ENCODE results near the gene NUP98. TPM values are rescaled to one million over a fixed set of nuclear protein-coding genes. Genes with fewer than 3 reads are reported as not detected.
"Not testable (repeated sequence)": the region's sequence is repeated elsewhere in the genome, so short reads cannot be mapped to it uniquely, and the experiment has no call there.

Gene NUP98
- polyA plus RNA-seq, 1 experiment, result 145 TPM

- ChIA-PET CTCF (interaction anchor here (1.1 kb wide), 1 partner anchor 15 kb away, joined by 3 read pairs; no protein-coding TSS in a partner anchor), POLR2A (no interaction called here)
- no peak overlapping the region for H3K4me3 ChIP-seq (ENCODE audit: low read depth, low read length)
- TF ChIP-seq CTCF (IDR thresholded peaks at IDR 0.05; ENCODE audit: insufficient read depth, low read depth, low read length), result no peak
- H3K36me3 ChIP-seq (ENCODE audit: control insufficient read depth, insufficient read depth, low read length), result no peaks in the 10 kb centered on the region
- DNase-seq (ENCODE audit: low read depth), result no peak
- H3K27me3 ChIP-seq (ENCODE audit: control insufficient read depth, insufficient read depth, low read length), result no peaks in the 10 kb centered on the region
Observed at GRCh38 chr11:3816673-3817072, 19.3 kb upstream of the NUP98 start.

GRCh38 chr11:3815845-3816244, 18.5 kb upstream of the NUP98 start:
- POLR2A ChIA-PET, result no interaction called here
- DNase-seq (ENCODE audit: low read depth), result no peak
- no peaks in the 10 kb centered on the region for H3K27me3 ChIP-seq (ENCODE audit: control insufficient read depth, insufficient read depth, low read length)
- no peaks in the 10 kb centered on the region for H3K36me3 ChIP-seq (ENCODE audit: control insufficient read depth, insufficient read depth, low read length)
- CTCF ChIA-PET, result no interaction called here
- H3K4me3 ChIP-seq (ENCODE audit: low read depth, low read length), result no peak overlapping the region
- TF ChIP-seq CTCF (IDR thresholded peaks at IDR 0.05; ENCODE audit: insufficient read depth, low read depth, low read length), result no peak

- H3K36me3 ChIP-seq (ENCODE audit: control insufficient read depth, insufficient read depth, low read length); DNase-seq (ENCODE audit: low read depth); H3K4me3 ChIP-seq (ENCODE audit: low read depth, low read length); H3K27me3 ChIP-seq (ENCODE audit: control insufficient read depth, insufficient read depth, low read length); POLR2A ChIA-PET: not testable (repeated sequence)
- CTCF ChIA-PET, result interaction anchor here (0.7 kb wide), 1 partner anchor 212 kb away, joined by 3 read pairs; no protein-coding TSS in a partner anchor
Observed at GRCh38 chr11:3814832-3815231, 17.5 kb upstream of the NUP98 start.

DNA sequence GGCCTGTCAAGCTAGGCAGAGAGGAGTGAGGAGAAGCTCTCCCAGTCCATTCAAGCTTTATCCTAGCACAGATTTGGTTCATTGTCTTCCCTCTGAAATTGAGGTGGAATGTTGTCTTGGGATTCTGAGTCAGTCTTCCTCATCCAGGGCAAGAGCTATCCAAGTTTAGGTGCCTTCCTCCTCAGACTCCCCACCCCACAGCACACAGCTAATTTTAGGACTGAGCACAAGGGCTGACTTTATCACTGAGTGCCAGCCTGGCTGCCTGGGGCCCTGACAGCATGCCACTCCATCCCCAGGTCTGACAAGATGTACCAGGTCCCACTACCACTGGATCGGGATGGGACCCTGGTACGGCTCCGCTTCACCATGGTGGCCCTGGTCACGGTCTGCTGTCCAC, 13.6 kb upstream of the NUP98 start:
- TF ChIP-seq CTCF (IDR thresholded peaks at IDR 0.05; ENCODE audit: insufficient read depth, low read depth, low read length), result no peak
- H3K27me3 ChIP-seq (ENCODE audit: control insufficient read depth, insufficient read depth, low read length), result no peaks in the 10 kb centered on the region
- POLR2A ChIA-PET, result no interaction called here
- no peaks in the 10 kb centered on the region for H3K36me3 ChIP-seq (ENCODE audit: control insufficient read depth, insufficient read depth, low read length)
- no peak for DNase-seq (ENCODE audit: low read depth)
- CTCF ChIA-PET, result interaction anchor here (0.7 to 4.0 kb wide), 6 partner anchors 9 to 201 kb away, joined by 3 to 24 read pairs (median 4); partner anchors contain the start of gene NUP98
- no peak overlapping the region for H3K4me3 ChIP-seq (ENCODE audit: low read depth, low read length)

- CTCF ChIA-PET, result interaction anchor here (1.1 to 4.0 kb wide), 6 partner anchors 9 to 201 kb away, joined by 3 to 24 read pairs (median 6); partner anchors contain the start of gene NUP98
Observed at GRCh38 chr11:3810446-3810845, 13.1 kb upstream of the NUP98 start.

More at GRCh38 chr11:3810446-3810845, 13.1 kb upstream of the NUP98 start:
- Histone ChIP-seq H3K27me3 (ENCODE audit: control insufficient read depth, insufficient read depth, low read length) (no peaks in the 10 kb centered on the region), H3K36me3 (ENCODE audit: control insufficient read depth, insufficient read depth, low read length) (no peaks in the 10 kb centered on the region), H3K4me3 (ENCODE audit: low read depth, low read length) (no peak overlapping the region)
- POLR2A ChIA-PET, result no interaction called here
- TF ChIP-seq CTCF (IDR thresholded peaks at IDR 0.05; ENCODE audit: insufficient read depth, low read depth, low read length), result no peak
- DNase-seq (ENCODE audit: low read depth), result no peak
